ENCODE data around the gene FBN3.

FBN3 gene

DNA sequence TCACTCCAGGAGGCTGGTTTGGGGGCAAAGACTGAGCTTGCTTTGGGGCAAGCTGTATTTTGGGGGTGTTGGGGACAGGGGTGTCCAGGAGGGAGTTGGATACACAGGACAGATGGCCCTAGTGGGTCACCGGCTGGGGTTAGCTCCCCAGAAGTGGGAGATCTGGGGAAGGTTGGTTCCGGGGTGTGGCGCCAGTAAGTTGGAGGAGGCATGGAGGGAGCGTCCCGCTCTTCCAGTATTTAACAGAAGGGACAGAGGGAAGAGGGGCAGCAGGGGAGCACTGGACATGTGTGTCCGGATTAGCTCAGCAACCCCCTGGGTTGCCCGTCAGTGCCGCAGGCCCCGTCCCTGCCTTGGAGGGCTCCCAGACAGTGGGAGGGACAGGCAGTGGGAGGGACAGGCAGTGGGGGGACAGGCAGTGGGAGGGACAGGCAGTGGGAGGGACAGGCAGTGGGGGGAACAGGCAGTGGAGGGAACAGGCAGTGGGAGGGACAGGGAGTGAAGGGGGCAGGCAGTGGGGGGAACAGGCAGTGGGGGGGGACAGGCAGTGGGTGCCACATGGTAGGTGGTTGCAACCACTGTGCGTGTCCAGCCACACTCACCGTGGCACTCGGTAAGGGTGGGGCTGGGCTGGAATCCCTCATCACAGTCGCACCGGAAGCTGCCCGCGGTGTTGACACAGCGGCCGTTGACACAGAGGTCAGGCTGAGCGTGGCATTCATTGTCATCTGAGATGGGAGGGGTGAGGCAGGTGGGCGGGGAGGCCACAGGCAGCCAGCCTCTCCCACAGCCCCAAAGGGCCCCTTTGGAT lies 63.6 kb downstream of the FBN3 start (continued):
- TF ChIP-seq, protein P1, sequence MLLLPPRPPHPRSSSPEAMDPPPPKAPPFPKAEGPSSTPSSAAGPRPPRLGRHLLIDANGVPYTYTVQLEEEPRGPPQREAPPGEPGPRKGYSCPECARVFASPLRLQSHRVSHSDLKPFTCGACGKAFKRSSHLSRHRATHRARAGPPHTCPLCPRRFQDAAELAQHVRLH (tag by site-specific recombination; IDR thresholded peaks at IDR 0.05) = no peak
- TF ChIP-seq, protein P2, sequence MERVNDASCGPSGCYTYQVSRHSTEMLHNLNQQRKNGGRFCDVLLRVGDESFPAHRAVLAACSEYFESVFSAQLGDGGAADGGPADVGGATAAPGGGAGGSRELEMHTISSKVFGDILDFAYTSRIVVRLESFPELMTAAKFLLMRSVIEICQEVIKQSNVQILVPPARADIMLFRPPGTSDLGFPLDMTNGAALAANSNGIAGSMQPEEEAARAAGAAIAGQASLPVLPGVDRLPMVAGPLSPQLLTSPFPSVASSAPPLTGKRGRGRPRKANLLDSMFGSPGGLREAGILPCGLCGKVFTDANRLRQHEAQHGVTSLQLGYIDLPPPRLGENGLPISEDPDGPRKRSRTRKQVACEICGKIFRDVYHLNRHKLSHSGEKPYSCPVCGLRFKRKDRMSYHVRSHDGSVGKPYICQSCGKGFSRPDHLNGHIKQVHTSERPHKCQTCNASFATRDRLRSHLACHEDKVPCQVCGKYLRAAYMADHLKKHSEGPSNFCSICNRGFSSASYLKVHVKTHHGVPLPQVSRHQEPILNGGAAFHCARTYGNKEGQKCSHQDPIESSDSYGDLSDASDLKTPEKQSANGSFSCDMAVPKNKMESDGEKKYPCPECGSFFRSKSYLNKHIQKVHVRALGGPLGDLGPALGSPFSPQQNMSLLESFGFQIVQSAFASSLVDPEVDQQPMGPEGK (tag by site-specific recombination; IDR thresholded peaks at IDR 0.05) = no peak
- TF ChIP-seq ZNF10 (tag by site-specific recombination; IDR thresholded peaks at IDR 0.05) (no peak), BCL11A (tag by site-specific recombination; IDR thresholded peaks at IDR 0.05; ENCODE audit: low read depth) (no peak), ZNF658 (tag by site-specific recombination; IDR thresholded peaks at IDR 0.05) (no peak), ZSCAN30 (tag by site-specific recombination; IDR thresholded peaks at IDR 0.05) (no peak), EGR2 (tag by site-specific recombination; IDR thresholded peaks at IDR 0.05; ENCODE audit: low read depth) (peak; percentile 95), KLF16 (tag by site-specific recombination; IDR thresholded peaks at IDR 0.05) (no peak), KLF7 (tag by site-specific recombination; IDR thresholded peaks at IDR 0.05; ENCODE audit: borderline replicate concordance) (no peak), YY1 (tag by site-specific recombination; IDR thresholded peaks at IDR 0.05) (no peak), HOXA7 (CRISPR knock-in tag; IDR thresholded peaks at IDR 0.05; ENCODE audit: borderline replicate concordance) (no peak), ZNF510 (tag by site-specific recombination; IDR thresholded peaks at IDR 0.05; ENCODE audit: insufficient replicate concordance) (no peak), ZNF214 (tag by site-specific recombination; IDR thresholded peaks at IDR 0.05; ENCODE audit: borderline replicate concordance) (no peak), ZBTB21 (tag by site-specific recombination; IDR thresholded peaks at IDR 0.05) (no peak), ZNF76 (tag by site-specific recombination; IDR thresholded peaks at IDR 0.05; ENCODE audit: borderline replicate concordance, low read depth) (no peak), ZNF585B (tag by site-specific recombination; IDR thresholded peaks at IDR 0.05) (no peak), ZNF747 (tag by site-specific recombination; IDR thresholded peaks at IDR 0.05) (no peak), ZNF670 (tag by site-specific recombination; IDR thresholded peaks at IDR 0.05; ENCODE audit: low read depth) (no peak), ZBTB17 (tag by site-specific recombination; IDR thresholded peaks at IDR 0.05) (no peak), ZNF239 (tag by site-specific recombination; IDR thresholded peaks at IDR 0.05) (no peak), GLI2 (tag by site-specific recombination; IDR thresholded peaks at IDR 0.05; ENCODE audit: borderline replicate concordance, low read depth) (no peak), ZNF664 (tag by site-specific recombination; IDR thresholded peaks at IDR 0.05) (no peak), ZNF311 (tag by site-specific recombination; IDR thresholded peaks at IDR 0.05; ENCODE audit: borderline replicate concordance) (no peak), ZNF112 (tag by site-specific recombination; IDR thresholded peaks at IDR 0.05) (no peak), ZNF341 (tag by site-specific recombination; IDR thresholded peaks at IDR 0.05; ENCODE audit: low read depth) (peak; percentile 64), ZNF184 (tag by site-specific recombination; IDR thresholded peaks at IDR 0.05) (no peak), HOXC10 (CRISPR knock-in tag; IDR thresholded peaks at IDR 0.05) (no peak), ZNF24 (tag by site-specific recombination; IDR thresholded peaks at IDR 0.05) (no peak)
- TF ChIP-seq, protein P3, sequence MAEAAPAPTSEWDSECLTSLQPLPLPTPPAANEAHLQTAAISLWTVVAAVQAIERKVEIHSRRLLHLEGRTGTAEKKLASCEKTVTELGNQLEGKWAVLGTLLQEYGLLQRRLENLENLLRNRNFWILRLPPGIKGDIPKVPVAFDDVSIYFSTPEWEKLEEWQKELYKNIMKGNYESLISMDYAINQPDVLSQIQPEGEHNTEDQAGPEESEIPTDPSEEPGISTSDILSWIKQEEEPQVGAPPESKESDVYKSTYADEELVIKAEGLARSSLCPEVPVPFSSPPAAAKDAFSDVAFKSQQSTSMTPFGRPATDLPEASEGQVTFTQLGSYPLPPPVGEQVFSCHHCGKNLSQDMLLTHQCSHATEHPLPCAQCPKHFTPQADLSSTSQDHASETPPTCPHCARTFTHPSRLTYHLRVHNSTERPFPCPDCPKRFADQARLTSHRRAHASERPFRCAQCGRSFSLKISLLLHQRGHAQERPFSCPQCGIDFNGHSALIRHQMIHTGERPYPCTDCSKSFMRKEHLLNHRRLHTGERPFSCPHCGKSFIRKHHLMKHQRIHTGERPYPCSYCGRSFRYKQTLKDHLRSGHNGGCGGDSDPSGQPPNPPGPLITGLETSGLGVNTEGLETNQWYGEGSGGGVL (tag by site-specific recombination; IDR thresholded peaks at IDR 0.05) = peak; percentile 68
- TF ChIP-seq, protein P4, sequence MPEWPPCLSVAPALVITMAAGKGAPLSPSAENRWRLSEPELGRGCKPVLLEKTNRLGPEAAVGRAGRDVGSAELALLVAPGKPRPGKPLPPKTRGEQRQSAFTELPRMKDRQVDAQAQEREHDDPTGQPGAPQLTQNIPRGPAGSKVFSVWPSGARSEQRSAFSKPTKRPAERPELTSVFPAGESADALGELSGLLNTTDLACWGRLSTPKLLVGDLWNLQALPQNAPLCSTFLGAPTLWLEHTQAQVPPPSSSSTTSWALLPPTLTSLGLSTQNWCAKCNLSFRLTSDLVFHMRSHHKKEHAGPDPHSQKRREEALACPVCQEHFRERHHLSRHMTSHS (tag by site-specific recombination; IDR thresholded peaks at IDR 0.05) = no peak
- TF ChIP-seq, protein P5, sequence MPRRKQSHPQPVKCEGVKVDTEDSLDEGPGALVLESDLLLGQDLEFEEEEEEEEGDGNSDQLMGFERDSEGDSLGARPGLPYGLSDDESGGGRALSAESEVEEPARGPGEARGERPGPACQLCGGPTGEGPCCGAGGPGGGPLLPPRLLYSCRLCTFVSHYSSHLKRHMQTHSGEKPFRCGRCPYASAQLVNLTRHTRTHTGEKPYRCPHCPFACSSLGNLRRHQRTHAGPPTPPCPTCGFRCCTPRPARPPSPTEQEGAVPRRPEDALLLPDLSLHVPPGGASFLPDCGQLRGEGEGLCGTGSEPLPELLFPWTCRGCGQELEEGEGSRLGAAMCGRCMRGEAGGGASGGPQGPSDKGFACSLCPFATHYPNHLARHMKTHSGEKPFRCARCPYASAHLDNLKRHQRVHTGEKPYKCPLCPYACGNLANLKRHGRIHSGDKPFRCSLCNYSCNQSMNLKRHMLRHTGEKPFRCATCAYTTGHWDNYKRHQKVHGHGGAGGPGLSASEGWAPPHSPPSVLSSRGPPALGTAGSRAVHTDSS (tag by site-specific recombination; IDR thresholded peaks at IDR 0.05) = no peak
- TF ChIP-seq, protein P6, sequence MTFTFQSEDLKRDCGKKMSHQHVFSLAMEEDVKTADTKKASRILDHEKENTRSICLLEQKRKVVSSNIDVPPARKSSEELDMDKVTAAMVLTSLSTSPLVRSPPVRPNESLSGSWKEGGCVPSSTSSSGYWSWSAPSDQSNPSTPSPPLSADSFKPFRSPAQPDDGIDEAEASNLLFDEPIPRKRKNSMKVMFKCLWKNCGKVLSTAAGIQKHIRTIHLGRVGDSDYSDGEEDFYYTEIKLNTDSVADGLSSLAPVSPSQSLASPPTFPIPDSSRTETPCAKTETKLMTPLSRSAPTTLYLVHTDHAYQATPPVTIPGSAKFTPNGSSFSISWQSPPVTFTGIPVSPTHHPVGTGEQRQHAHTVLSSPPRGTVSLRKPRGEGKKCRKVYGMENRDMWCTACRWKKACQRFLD (tag by site-specific recombination; IDR thresholded peaks at IDR 0.05) = no peak

Data from HEK293 (cell line).